Measurements from ENCODE around the gene MTCL1. TPM values are rescaled to one million over a fixed set of nuclear protein-coding genes. Genes with fewer than 3 reads are reported as not detected.

MTCL1 gene
- total and polyA plus RNA-seq, 9 of the 15 experiments (the other 6 are each of a cell fraction or from before 2014, with no cell fraction given), result 0.21 to 7.4 (median 3.7) TPM

GRCh38 chr18:8730080-8730827, 24.9 kb downstream of the MTCL1 start (continued):
- TF ChIP-seq AFF1 (IDR thresholded peaks at IDR 0.05; ENCODE audit: low read depth in 1 of 2, partially characterized antibody in 2 of 2) (peak; percentile 9 to 86), GATA2 (CRISPR knock-in tag; IDR thresholded peaks at IDR 0.05) (peak; percentile 73), BRD9 (IDR thresholded peaks at IDR 0.05; ENCODE audit: low read depth, partially characterized antibody) (peak; percentile 32), POLR2AphosphoS5 (IDR thresholded peaks at IDR 0.05; ENCODE audit: control insufficient read depth, insufficient read depth, low read depth, low read length) (peak; percentile 49; the same call in 1 of the 2 replicates), NONO (IDR thresholded peaks at IDR 0.05; ENCODE audit: low read depth in 2 of 2, low read length in 1 of 2) (peak in 1 of 2 experiments; percentile 36; a peak in 1 of 4 replicates), PHF21A (IDR thresholded peaks at IDR 0.05; ENCODE audit: borderline replicate concordance, low read depth) (no peak), ZKSCAN1 (IDR thresholded peaks at IDR 0.05; ENCODE audit: low read depth, low read length) (0 out of 2 replicates have a peak, but pooled peaks have one; percentile 31)
- TF ChIP-seq, protein P1, sequence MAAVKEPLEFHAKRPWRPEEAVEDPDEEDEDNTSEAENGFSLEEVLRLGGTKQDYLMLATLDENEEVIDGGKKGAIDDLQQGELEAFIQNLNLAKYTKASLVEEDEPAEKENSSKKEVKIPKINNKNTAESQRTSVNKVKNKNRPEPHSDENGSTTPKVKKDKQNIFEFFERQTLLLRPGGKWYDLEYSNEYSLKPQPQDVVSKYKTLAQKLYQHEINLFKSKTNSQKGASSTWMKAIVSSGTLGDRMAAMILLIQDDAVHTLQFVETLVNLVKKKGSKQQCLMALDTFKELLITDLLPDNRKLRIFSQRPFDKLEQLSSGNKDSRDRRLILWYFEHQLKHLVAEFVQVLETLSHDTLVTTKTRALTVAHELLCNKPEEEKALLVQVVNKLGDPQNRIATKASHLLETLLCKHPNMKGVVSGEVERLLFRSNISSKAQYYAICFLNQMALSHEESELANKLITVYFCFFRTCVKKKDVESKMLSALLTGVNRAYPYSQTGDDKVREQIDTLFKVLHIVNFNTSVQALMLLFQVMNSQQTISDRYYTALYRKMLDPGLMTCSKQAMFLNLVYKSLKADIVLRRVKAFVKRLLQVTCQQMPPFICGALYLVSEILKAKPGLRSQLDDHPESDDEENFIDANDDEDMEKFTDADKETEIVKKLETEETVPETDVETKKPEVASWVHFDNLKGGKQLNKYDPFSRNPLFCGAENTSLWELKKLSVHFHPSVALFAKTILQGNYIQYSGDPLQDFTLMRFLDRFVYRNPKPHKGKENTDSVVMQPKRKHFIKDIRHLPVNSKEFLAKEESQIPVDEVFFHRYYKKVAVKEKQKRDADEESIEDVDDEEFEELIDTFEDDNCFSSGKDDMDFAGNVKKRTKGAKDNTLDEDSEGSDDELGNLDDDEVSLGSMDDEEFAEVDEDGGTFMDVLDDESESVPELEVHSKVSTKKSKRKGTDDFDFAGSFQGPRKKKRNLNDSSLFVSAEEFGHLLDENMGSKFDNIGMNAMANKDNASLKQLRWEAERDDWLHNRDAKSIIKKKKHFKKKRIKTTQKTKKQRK (IDR thresholded peaks at IDR 0.05; ENCODE audit: borderline replicate concordance, low read depth, low read length), result no peak
- TF ChIP-seq, protein P2, sequence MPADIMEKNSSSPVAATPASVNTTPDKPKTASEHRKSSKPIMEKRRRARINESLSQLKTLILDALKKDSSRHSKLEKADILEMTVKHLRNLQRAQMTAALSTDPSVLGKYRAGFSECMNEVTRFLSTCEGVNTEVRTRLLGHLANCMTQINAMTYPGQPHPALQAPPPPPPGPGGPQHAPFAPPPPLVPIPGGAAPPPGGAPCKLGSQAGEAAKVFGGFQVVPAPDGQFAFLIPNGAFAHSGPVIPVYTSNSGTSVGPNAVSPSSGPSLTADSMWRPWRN (IDR thresholded peaks at IDR 0.05; ENCODE audit: low read depth), result 0 out of 2 replicates have a peak, but pooled peaks have one; percentile 44
- TF ChIP-seq, protein P3, sequence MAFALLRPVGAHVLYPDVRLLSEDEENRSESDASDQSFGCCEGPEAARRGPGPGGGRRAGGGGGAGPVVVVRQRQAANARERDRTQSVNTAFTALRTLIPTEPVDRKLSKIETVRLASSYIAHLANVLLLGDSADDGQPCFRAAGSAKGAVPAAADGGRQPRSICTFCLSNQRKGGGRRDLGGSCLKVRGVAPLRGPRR (CRISPR knock-in tag; IDR thresholded peaks at IDR 0.05), result no peak

All from K562 (cell line).